NCI-H1417 (cell line): ENCODE data around the gene UST.
"Not testable (repeated sequence)": the region's sequence is repeated elsewhere in the genome, so short reads cannot be mapped to it uniquely, and the experiment has no call there.

Experiments
- DNase-seq, 3 experiments: peaks; one replicate each; lab custom pipeline; 2025; lab: John Stamatoyannopoulos, UW

Gene UST

DNA sequence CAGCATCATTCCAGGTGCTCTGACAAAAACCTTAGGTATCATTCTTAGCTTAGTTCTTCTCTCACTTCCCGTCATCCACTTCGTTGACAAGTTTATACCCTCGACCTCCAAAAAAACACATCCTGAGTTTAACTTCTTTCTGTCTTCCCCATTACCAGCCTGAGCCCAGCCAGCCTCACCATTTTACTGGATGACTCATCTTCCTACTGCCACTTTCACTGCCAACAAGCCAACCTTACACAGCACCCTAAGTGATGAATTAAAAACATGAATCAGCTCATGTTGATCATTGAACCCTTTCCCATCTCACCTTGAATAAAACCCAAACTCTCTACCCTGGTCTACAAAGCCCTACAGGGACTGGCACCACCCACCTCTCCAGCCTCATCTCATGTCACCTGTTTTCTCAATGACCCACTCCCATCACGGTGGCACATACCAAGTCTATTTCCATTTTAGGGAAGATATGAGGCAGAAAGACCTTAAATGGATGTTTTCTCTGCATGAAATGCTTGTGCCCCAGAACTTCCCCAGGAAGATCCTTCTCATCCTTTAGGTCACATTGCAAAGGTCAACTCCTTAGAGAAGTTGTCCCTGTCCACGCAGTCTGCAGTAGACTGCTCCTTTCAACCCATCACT, 9.9 kb upstream of the UST start:
- no peak for DNase-seq

DNA sequence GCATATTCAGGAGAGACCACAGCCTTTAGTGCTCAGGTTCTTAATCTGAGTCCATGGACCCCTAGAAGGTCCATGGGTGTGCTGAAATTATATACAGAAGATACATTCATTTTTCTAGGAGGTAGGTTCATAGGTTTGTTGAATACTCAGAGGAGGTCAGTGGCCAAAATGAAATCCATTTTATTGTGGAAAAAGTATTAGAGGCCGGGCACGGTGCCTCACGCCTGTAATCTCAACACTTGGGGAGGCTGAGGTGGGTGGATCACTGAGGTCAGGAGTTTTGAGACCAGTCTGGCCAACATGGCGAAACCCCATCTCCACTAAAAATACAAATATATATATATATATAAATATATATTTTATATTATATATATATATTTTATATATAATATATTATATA, 9.0 kb upstream of the UST start:
- peak in 1 of 3 experiments; percentile 30 for DNase-seq

DNA sequence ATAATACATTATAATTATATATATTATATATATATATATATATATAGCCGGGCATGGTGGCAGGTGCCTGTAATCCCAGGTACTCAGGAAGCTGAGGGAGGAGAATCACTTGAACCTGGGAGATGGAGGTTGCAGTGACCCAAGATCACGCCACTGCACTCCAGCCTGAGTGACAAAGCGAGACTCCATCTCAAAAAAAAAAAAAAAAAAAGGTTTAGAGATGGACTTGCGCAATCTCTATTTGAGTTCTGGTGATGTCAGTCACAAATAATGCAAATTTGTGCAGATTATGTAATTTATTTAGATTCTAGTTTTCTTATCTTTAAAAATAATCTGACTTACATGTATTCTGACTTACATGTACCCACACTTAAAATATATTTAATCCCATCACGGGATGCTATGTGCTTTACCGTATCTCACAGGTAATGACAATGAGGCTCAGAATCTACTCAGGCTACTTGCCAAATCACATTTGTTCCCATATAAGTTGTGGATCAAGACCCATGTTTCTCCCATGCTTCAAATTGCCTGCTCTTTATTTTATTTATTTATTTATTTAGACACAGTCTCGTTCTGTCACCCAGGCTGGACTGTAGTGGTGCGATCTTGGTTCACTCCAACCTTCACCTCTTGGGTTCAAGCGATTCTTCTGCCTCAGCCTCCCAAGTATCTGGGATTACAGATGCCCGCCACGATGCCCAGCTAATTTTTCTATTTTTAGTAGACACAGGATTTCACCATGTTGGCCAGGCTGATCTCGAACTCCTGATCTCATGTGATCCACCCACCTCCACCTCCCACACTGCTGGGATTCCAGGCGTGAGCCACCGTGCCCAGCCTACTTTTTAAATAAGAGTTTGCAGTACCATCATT, 7.6 kb upstream of the UST start:
- peak in 1 of 3 experiments; percentile 27 for DNase-seq

DNA sequence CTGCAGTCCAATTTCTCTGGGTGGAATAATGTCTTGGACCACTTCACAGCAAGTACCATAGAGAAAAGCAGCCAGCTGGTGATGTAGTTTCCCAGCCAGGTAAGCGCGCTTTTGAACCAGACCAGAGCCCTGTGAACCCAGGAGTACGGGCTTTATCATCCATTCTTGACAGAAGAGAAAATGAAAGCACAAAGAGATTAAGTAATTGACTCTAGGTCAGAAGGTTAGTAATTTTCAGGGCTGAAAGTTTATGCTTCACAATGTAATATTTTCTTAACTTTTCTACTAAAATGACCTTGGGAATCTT, 7.1 kb upstream of the UST start:
- DNase-seq: no peak

DNA sequence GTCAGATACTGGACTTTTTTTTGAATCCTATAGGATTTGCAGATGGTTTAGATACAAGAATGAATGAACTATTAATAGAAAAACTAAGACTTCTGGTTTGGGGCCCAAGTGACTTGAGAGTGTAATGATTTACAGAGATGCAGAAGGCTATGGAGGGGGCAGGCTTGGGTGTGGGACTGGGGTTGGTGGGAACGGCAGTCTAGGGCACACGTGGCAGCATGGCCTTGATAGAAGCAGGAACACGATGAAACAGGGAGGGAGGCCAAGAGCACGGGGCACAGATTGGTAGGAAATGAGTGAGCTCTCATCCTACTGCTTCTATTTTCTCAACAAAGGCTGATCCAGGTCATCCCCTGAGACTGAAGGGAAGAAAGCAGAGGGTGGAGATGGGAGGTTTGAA, 3.4 kb upstream of the UST start:
- DNase-seq: no peak

DNA sequence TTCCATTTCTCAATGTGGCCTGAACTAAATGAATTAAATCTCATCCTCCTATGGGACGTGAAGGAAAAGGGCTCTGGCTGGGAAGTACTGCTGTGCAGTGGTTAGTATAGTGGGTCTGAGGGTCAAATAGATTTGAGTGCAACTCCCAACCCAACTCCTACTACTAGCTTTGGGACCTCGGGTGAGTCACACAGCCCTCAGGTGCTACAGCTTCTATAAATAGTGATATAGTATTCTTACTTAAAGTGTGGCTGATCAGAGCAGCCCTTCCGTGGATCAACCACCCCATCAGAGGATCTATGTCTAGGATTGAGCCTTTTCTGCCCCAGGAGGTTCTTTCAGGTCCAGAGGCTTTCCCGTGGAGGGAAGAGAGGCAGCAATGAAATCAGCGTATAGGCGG, 904 bp upstream of the UST start:
- peak in 1 of 3 experiments; percentile 42 for DNase-seq

DNA sequence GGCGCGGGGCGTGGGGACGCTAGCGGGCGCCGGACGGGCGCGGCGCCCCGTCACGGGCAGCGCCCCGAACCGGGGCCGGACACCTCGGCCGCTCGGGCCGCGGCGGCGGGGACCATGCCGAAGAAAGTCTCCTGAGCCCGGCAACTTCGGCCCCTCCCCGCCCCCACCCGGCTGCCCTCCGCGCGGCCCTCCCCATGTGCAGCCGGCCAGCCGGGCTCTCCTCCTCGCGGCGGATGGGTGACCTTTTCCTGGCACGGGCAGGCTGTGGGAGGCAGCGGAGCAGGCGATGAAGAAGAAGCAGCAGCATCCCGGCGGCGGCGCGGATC, 278 bp downstream of the UST start:
- peak in 1 of 3 experiments; percentile 81 for DNase-seq

DNA sequence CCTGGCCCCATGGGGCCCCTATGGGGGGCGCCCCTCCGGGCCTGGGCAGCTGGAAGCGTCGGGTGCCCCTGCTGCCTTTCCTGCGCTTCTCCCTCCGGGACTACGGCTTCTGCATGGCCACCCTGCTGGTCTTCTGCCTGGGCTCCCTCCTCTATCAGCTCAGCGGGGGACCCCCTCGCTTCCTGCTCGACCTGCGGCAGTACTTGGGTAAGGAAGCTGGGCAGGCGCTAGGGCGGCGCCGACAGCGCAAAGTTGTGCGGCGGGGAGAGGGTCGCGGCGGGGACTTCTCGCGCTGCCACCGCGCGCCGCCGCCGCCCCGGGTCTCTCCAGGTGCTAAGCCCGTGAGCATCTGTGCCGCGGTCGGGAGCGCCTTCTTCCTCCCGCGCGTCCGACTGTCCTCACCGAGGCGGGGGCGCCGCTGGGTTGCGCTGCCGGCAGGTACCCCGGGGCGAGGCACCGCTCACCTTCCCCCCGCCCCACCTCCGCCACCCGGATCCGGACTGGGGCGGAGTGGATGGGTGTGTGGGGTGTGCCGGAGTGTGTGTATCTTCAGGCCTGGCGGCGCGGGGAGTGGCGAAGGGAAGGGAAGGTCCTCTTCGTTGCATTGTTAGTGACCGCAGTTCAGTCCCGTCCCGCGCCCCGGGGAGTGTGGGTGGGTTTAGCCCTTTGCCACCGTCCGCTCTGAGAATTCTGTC, 788 bp downstream of the UST start:
- peak; percentile 39 to 89 (median 81) for DNase-seq

DNA sequence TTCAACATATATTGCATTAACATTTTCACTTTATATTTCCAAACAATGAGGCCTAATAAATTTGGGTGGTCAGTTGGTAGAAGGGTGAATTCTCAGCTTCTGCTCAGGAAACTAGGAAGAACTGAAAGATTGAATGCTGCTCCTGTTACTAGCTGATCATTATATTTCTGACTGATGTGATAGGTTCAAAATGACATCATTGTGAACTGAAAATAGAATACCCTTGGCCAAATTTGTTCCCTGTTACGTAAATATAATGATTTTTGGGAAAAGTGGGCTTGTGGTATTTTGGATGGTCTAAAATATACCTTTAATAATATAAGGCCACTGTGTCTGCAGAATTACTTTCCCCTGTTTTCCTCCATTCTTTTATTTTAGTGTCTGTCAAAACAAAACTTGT, 2.8 kb downstream of the UST start:
- no peak for DNase-seq

DNA sequence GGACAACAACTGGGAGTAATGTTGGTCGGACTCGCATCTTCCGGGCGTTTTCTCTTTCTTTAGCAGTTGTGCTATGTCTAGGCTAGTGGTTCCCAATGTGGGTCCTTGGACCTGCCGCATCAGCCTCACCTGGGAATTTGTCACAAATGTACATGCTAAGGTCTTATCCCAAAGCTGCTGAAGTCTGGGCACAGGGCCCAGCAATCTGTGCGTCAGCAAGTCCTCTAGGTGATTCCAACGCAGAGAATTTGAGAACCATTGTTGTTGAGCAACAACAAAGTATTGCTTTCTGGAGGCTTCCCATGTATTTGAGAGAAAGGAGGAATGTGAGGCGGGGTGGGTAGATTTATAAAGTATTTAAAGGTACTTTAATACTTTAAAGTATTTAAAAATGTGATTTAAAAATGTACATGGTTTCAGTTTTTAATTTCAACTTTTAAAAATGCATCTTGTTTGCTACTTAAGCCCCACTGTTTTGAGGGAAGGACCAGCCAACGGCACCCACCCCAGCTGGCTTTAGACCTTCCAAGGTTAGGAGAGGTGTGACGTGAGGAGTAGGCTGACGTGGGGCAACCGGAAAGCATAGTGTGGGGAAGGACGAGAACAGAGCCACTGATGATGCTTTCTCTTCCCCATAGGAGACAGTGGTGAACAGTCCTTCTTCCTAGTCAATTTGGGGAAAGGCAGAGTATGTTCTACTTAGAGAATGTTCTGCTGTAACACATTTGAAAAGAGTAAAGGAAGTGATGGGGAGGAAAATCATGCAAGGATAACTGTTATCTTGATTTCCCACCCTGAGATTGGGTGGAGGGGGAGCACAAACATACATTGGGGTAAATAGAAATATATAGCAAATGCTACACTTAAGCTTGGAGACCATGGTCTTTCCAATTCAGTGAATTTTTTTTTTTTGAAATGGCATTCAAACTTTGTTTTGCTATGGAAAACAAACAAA, 4.3 kb downstream of the UST start:
- DNase-seq: no peak

DNA sequence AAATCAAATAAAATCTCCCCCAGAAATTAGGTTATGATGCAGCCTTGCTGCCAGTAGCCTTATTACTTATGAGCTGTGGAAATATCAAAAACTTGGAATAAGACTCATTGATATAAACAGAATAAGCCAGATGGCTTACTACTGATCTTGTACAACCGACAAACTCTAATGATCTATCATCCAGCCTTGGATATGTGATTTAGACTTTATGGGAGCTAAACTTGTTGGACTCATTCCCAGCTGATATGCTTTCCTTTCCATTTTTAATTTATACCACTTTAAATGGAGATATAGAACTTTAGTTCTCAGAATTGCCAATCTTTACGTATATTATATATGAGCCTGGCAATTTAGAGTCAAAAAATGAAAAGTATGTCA, 5.0 kb downstream of the UST start:
- no peak for DNase-seq

DNA sequence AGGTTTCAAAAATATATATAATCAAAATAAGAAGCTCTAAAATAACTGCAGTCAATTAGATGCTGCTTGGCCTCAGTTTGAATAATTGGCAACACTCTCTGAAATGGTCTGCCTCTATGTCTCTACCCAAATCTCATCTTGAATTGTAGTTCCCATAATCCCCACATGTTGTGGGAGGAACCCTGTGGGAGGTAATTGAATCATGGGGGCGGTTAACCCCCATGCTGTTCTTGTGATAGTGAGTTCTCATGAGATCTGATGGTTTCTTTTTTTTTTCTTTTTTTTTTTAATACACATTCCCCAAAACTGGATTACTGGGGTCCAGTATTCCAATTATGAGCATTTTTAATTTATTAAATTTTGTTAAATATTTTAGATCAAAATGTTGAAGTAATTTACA, 8.5 kb downstream of the UST start:
- DNase-seq: not testable (repeated sequence)

DNA sequence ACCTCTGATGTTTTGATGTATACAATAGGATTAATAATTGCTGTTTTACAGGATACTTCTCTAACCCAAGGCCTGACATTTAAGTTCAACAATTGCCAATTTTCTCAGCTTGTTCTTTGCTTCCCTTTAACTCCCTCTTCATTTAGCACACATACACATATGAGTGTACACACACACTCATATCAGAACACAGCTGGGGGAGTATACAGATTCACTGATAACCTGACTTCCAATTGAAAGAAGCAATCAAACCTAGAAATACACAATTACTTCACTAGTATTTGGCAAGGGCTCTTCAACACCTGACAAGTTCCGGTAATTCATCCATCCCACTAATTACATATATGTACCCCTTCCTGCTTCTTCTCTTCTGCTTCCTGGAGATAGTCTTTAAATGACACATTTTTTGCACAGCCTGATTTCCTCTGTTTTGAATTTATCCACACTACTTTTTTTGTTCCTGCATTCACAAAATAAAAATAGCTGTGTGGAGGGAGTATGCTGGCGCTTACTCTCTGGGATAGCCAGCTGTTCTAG, 11.2 kb downstream of the UST start:
- no peak for DNase-seq

DNA sequence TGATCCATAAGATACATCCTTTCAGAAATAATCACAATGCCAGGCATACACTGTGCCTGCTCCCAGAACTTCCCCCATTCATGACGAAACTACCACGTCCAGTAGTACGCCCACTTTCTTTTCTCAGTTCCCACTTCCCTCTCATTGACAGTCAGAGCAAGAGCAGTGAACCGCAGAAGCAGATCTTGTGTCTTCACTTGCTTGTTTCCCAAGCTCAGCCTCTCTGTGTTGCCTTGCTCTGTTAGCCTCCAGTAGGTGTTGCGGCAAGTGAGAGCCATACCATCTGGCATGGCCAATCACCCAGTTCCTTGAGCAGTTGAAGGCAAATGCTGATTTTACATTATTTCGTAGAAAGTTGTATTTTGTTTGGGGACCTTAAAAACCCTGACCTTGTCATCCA, 11.7 kb downstream of the UST start:
- DNase-seq: no peak

DNA sequence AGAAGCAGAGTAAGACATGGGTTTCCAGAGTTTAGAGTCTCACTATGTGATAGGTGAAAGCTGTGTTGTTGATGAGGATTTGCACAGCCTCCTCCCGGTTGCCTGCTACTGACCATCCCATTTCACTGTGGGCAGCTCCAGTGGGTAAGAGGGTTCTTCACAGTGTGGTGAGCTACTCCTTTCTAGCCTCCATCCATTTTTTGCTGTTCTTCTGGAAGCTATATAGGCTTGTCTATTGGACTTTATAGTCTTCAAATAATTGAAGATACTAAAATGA, 13.4 kb downstream of the UST start:
- no peak for DNase-seq

DNA sequence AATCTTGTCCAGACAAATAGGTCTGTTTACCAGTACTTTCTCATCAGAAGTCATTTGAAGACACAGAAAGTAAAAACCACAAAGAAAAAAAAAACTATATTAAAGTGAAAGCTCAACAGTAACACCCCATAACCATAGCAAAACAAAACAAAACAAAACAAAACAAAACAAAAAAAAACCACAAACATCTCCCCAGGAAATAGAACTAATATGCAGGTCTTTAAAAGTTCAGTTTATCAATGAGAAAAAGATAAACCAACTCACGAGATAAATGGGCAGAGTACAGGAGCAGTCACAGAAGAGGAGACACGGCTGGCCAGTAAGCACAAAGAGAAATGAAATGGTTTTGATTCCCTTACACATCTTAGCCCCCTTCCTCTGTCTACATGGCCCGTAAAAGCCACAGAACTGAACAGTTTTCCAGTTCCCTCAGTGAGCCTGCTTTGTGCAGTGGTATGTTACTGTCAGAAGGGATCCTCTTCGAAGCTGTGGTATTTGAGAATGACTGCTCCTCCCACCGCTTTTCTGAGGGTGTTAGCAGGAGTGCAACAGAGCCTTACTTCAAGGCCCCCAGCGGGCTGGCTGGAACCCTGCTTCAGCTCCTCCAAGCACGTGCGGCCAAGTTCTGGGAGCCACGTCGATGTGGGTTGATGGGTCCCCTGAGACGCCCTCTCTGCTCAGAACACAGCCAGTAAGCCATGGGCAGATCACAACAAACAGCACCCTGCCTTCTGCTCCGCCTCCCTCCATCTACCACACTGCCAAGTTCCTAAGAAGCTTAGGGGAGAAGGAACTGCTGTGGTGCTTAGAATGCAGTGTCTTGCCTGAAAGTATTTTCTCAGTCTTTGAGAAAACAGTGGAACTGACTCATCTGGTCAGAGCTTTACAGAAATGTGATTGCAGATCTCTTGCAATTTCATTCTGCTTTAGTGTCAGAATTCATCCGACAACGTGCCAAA, 14.0 kb downstream of the UST start:
- peak in 1 of 3 experiments; percentile 18 for DNase-seq

DNA sequence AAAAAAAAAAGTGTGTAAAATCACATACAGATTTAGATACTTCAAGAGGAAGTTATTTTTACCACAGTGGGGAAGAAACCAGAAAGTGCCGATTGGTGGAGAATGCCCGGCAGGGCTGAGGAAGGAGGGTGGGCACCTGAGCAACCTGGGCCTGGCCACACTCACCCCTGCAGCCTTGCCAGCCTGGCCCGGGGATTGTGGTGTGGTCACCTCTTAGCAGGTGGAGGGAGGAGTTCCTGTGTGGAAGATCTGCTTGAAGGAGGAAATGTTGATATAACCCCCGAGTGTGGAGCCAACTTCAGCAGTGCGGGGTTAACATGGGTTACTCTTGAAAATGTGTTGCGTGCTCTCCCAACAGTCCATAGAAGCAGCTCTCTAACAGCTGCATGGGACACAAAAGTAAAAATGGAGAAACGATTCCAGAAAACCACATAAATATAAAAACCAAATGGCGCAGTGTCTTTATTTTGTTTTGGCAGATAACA, 14.7 kb downstream of the UST start:
- no peak for DNase-seq

DNA sequence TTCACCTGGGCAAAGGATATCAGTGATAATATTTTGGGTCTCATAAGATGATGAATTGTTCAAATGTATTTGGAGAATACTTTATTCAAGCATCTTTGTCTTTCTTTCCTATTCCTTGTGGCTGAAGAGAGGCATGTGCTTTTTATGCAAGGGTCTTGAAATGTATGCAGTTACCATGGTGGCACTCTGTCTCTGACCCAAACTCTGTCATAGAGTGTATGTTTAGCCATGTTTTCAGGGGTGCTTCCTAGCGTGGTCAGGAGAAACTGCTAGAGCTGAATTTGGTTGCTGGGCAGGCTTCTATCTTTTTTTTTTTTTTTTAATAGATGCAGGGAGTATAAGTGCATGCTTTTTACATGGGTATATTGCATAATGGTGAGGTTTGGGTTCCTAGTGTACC, 15.4 kb downstream of the UST start:
- no peak for DNase-seq

DNA sequence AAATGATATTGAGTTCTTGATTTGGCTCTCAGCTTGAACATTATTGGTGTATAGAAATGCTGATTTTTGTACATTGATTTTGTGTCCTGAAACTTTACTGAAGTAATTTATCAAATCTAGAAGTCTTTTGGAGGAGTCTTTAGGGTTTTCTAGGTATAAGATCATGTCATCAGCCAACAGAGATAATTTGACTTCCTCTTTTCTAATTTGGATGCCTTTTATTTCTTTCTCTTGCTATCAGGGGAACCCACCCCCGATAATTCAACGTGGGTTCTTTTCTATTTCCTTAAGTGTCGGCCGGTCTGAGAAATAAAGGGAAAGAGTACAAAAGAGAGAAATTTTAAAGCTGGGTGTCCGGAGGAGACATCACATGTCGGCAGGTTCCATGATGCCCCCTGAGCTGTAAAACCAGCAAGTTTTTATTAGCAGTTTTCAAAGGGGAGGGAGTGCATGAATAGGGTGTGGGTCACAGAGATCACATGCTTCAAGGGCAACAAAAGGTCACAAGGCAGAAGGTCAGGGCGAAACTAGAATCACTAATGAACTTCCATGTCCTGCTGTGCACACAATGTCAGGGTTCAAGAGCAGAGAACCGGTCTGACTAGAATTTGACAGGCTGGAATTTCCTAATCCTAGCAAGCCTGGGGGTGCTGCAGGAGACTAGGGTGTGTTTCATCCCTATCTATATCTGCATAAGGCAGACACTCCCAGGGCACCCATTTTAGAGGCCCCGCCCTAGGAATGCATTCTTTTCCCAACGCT, 17.6 kb downstream of the UST start:
- DNase-seq: not testable (repeated sequence)
